GM18867 (cell line): ENCODE measurements around the gene MOB3C.

Experiments used
- ATAC-seq: cut with Tn5 transposase; IDR thresholded peaks from one replicate; pipeline ENCODE4 v1.9.1; 2021; ENCODE audit warnings: mild to moderate bottlenecking, moderate library complexity; ENCODE audit not compliant: unreplicated experiment

Gene MOB3C

GRCh38 chr1:46580140-46580903, 36.3 kb downstream of the MOB3C start:
- ATAC-seq, result no peak

- ATAC-seq, result no peak
These were observed 38.9 kb downstream of the MOB3C start for GRCh38 chr1:46577671-46578070.

GRCh38 chr1:46576596-46576995, 40.0 kb downstream of the MOB3C start:
- ATAC-seq, result no peak

GRCh38 chr1:46575778-46576177, 40.8 kb downstream of the MOB3C start:
- ATAC-seq, result no peak

- no peak for ATAC-seq
These were observed 41.3 kb downstream of the MOB3C start for GRCh38 chr1:46575300-46575699.

- no peak for ATAC-seq
These were observed 44.9 kb downstream of the MOB3C start for GRCh38 chr1:46571691-46572225.

- ATAC-seq, result no peak
These were observed 46.5 kb downstream of the MOB3C start for GRCh38 chr1:46569884-46570725.

GRCh38 chr1:46569116-46569515, 47.5 kb downstream of the MOB3C start:
- ATAC-seq, result no peak

GRCh38 chr1:46568461-46568891, 48.1 kb downstream of the MOB3C start:
- no peak for ATAC-seq

GRCh38 chr1:46563341-46563740, 53.3 kb downstream of the MOB3C start:
- no peak for ATAC-seq

GRCh38 chr1:46562498-46562897, 54.1 kb downstream of the MOB3C start:
- ATAC-seq, result no peak

GRCh38 chr1:46558966-46559365, 57.6 kb downstream of the MOB3C start:
- no peak for ATAC-seq

GRCh38 chr1:46558141-46558963, 58.3 kb downstream of the MOB3C start:
- no peak for ATAC-seq
